Left ventricle myocardium inferior (tissue), 1 donor: ENCODE measurements around the gene ZCCHC12. TPM values are rescaled to one million over a fixed set of nuclear protein-coding genes. Genes with fewer than 3 reads are reported as not detected.

Source experiments
- DNase-seq: peaks from one replicate; pipeline ENCODE4 v3.0.0-alpha.2; 2020
- H3K27ac ChIP-seq: fragments of 200-600 bp; replicated peaks from 2 replicates; pipeline ENCODE4 v1.8.0; 2021
- H3K27me3 ChIP-seq: fragments of 200-600 bp; 2 replicates; pipeline ENCODE4 v1.8.0; 2021; ENCODE audit warnings: low read depth
- H3K36me3 ChIP-seq: fragments of 200-600 bp; 2 replicates; pipeline ENCODE4 v1.8.0; 2021
- H3K4me1 ChIP-seq: fragments of 200-600 bp; 2 replicates; pipeline ENCODE4 v1.8.0; 2021
- H3K4me3 ChIP-seq: fragments of 200-600 bp; 2 replicates; pipeline ENCODE4 v1.8.0; 2021; ENCODE audit warnings: mild to moderate bottlenecking, moderate library complexity
- H3K9me3 ChIP-seq: fragments of 200-600 bp; replicated peaks from 2 replicates; pipeline ENCODE4 v1.8.0; 2021
- CTCF ChIP-seq: fragments of 200-600 bp; IDR thresholded peaks from 2 replicates; pipeline ENCODE4 v1.8.0; 2021; ENCODE audit warnings: antibody characterized with exemption, mild to moderate bottlenecking, borderline replicate concordance
- intact Hi-C: fragments of 100-400 bp; cut with micrococcal nuclease; formaldehyde crosslinking; loops from one replicate; pipeline ENCODE4 v1.11.0; 2022
- long read RNA-seq: library from polyadenylated mRNA; unstranded; transcript quantifications from one replicate; pipeline ENCODE4 v2.0.0, GENCODE V29; 2021
- total RNA-seq: library from RNA; stranded (reverse); fragmentation: NEBNext Ultra II Directional; extraction: Animal tissue kit (Norgen Biotek cat#: 25700); gene quantifications from one replicate; pipeline ENCODE4 v1.2.1, GENCODE V29; 2021
- donor health status: DM: no; HTN: yes; CAD: no; lungs with severe emphysema.

Gene ZCCHC12
- not detected for total RNA-seq
- long read RNA-seq = 0 reads

GRCh38 chrX:118823263-118824172, at the start of gene ZCCHC12:
ZCCHC12 (plus strand) TSS chrX:118823824; CDS start chrX:118825245, 1,421 bp downstream.
- peak; percentile 16 for DNase-seq
- Histone ChIP-seq H3K4me1 (peaks cover 16% of the 10 kb centered on the region), H3K4me3 (peak within 1 kb of the TSS; percentile 55), H3K36me3 (no peaks in the 10 kb centered on the region), H3K27ac (no peak within 1 kb of the TSS), H3K27me3 (peaks cover 64% of the 10 kb centered on the region), H3K9me3 (no peaks in the 10 kb centered on the region)
- TF ChIP-seq CTCF = no peak
- intact Hi-C loops = no loop called here

- no peak overlapping the region for H3K27ac ChIP-seq
- H3K36me3 ChIP-seq = no peaks in the 10 kb centered on the region
- intact Hi-C loops = no loop called here
- no peak overlapping the region for H3K4me3 ChIP-seq
- H3K27me3 ChIP-seq = no peaks in the 10 kb centered on the region
- TF ChIP-seq CTCF = no peak
- no peaks in the 10 kb centered on the region for H3K4me1 ChIP-seq
- no peaks in the 10 kb centered on the region for H3K9me3 ChIP-seq
- DNase-seq = no peak
Observed at GRCh38 chrX:118779581-118779980, 44.0 kb upstream of the ZCCHC12 start.

- Histone ChIP-seq H3K27ac (no peak overlapping the region), H3K4me1 (no peaks in the 10 kb centered on the region), H3K9me3 (no peaks in the 10 kb centered on the region), H3K4me3 (no peak overlapping the region), H3K27me3 (no peaks in the 10 kb centered on the region), H3K36me3 (no peaks in the 10 kb centered on the region)
- DNase-seq = no peak
- TF ChIP-seq CTCF = no peak
- intact Hi-C loops = no loop called here
Observed at GRCh38 chrX:118780509-118780908, 43.1 kb upstream of the ZCCHC12 start.

GRCh38 chrX:118780911-118781310, 42.7 kb upstream of the ZCCHC12 start:
- Histone ChIP-seq H3K27ac (no peak overlapping the region), H3K9me3 (no peaks in the 10 kb centered on the region), H3K36me3 (no peaks in the 10 kb centered on the region), H3K4me3 (no peak overlapping the region), H3K27me3 (no peaks in the 10 kb centered on the region), H3K4me1 (no peaks in the 10 kb centered on the region)
- no peak for DNase-seq
- intact Hi-C loops = no loop called here
- no peak for TF ChIP-seq CTCF

- no peak for DNase-seq
- intact Hi-C loops = no loop called here
- TF ChIP-seq CTCF = no peak
- H3K4me1 ChIP-seq = no peaks in the 10 kb centered on the region
- peak overlapping the region; percentile 16 for H3K27ac ChIP-seq
- no peaks in the 10 kb centered on the region for H3K9me3 ChIP-seq
- no peaks in the 10 kb centered on the region for H3K27me3 ChIP-seq
- peaks cover 9% of the 10 kb centered on the region for H3K36me3 ChIP-seq
- no peak overlapping the region for H3K4me3 ChIP-seq
Observed at GRCh38 chrX:118795528-118796280, 27.9 kb upstream of the ZCCHC12 start.
